HG03108 (cell line): ENCODE measurements around the gene DPYD.
A peak's percentile ranks its signal among the peaks of the same experiment; 100 is the strongest.

Experiments
- ATAC-seq: cut with Tn5 transposase; IDR thresholded peaks from one replicate; pipeline ENCODE4 v1.9.1; 2021; ENCODE audit warnings: moderate library complexity; ENCODE audit not compliant: unreplicated experiment

Gene DPYD

DNA sequence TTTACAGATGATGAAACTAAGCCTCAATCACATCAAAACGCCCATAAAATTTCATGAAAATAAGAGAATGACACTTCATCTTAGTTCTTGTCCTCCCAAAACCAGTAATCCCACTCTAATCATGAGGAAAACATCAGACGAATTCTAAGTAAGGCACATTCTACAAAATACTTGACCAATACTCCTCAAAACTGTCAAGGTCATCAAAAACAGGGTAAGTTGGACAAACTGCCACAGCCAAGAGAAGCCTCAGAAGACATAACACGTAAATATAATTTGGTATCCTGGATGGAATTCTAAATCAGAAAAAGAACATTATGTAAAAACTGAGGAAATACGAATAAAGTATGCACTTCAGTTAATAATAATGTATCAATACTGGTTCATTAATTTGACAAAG is 128.2 kb downstream of the DPYD start:
- no peak for ATAC-seq

DNA sequence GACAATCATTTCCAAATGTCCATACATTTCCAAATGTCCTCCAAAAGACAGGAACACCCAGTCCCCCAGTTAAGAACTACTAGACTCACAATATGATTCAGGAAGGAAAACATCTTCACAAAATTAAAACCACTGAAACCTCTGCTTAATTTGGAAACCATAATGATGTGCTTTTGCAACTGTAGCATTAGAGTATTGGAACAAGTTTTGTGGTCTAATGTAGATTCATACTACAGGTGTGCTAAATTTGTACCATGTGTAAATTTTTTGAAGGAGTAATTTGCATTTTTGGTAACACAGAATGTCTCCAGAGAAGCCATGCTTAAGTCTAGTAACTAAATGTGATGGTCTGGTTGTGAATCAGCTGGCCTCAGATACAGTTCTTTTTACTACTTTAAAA is 129.6 kb downstream of the DPYD start:
- ATAC-seq, result peak; percentile 77

DNA sequence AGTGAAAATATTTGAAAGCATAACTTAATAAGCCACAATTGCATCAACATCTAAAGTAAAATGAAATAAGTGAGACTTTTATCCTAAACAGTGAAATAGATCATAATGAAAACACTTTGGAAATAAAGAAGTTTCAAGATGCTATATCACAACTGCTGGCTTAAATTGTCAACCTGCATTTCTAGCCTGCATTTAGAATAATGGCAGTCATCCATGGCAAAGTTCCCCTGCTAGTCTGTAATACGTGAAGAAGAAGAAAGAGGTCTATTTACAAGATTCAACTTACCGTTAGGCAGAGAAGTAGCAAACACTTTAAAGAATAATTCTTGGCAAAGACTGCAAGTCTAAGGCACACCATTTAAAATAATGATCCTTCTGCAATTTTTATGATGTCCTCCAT is 133.6 kb downstream of the DPYD start:
- ATAC-seq, result no peak

DNA sequence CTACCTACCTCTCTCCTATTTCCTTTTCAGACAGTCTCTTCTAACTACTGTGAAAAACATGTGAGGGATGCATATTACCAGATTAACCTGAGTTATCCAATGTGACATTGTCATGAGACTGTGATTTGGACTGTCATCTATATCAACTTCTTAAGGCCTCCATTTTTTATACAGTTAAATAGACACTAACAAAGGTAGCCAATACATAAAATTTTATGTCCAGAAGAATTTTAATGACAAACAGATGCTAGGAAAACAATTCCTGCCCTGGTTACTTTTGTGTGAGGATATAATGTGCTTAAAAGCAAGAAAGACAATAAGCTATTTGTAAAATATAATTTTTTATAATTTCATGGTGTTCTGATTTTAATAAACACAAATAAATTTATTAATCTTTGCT is 136.2 kb downstream of the DPYD start:
- ATAC-seq, result no peak

DNA sequence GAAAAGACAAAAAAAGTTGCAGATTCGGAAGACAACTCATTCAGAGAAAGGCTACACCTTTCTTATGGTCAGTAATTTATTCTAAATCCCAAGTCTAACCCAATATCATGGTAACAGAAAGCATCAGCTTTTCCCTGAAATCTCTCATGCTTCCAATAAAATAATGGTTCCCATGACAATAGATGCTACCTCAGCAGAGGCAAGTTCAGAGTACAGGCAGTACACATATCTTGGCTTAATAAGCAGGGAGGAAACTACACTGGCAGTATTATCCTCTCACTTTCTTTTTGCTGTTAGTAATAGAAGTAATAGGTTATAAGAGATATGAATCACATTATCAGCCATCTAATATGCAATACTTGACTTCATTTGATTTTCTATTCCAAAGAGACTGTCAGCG is 137.1 kb downstream of the DPYD start:
- ATAC-seq, result no peak

DNA sequence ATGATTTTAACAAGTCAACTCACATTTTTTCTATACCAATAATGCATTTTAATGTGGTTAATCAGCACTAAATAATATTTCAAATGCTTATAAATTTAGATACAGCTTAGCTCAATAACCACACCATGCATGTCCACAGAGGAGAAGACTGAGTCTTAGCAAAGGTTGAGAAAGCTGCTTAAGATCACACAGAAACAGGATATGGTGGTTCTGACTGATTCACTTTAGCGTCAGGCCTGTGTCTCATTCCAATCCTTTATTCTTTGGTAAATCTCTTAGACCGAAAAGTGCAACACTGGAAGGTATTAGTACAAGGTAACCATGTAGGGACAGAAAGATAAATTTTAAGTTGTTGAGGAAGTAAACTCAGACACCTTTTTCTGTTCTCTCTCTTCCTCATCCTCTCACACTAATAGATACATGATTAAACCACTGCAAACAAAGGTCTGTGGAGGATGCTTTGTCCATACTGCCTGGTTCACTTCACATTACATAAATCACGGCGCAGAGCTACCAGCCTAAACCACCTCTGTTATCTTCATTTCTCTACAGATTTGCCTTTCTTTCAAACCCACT is 139.0 kb downstream of the DPYD start:
- ATAC-seq, result no peak

DNA sequence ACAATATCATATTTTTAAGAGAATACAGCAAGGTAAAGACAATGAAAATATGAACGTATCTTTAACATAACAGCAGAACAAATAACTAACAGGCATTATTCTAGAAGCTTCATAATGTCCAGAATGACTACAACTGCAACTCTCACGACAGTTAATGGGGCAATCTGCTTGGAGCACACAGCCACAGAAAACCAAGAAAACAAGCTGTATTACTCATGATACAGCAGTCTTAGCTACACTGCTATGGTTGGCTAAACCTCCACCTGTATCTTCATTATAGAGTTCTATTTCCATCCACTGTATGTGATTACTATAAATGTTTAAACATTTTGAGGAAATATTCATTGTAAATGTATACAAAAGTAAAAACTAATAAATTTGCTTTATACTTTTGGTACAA is 139.9 kb downstream of the DPYD start:
- no peak for ATAC-seq

DNA sequence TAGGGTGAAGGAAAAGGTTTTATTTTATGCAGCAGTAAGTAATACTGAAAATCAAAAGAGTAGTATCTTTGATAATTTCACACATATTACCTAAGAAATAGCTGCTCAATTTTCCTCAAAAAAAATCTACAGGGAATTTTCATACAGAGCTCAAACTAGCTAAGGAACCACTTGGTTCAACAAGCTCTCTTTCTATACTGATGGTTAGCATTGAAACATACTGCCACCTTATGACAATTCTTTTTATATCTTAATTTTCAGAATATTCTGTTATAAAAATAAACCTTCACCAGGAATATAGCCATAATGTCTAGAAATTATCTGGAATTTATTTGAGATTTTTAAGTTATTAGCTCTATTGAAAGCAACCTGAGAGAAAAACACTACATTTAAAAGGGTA is 142.1 kb downstream of the DPYD start:
- ATAC-seq, result no peak

DNA sequence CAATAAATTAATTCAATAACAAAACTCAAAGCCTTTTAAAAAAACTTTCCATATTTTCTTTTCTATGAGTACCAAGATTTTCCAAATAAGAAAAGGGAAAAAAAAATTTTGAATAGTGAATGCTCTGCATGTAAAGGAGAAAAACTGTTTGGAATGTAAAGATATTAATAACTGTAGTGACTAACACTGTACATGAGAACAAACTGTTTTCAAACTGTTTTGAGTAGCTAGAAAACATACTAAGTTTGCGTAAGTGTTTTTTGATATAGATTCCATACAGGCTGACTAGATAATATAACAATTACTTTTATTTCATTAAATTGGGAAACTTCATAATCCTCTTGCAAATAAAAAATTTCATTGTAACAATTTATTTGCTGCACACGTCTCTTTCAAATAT is 150.5 kb downstream of the DPYD start:
- ATAC-seq, result no peak

DNA sequence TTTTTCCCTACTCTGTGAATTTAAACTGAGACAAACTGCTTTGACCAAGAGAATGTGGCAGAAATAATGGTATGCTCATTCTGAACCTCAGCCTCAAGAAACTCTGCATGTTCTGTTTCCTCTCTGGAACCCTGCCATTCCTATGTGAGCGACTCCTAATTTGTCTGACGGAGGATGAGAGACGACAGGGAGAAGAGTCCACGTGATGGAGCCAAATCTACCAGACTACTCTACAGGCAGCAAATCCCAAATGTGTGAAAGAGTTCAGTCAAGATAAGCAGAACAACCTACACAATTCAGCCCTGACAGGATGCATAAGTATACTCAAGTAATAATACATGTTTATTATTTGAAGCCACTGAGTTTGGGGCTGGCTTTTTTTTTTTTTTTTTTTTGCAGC is 153.5 kb downstream of the DPYD start:
- no peak for ATAC-seq

DNA sequence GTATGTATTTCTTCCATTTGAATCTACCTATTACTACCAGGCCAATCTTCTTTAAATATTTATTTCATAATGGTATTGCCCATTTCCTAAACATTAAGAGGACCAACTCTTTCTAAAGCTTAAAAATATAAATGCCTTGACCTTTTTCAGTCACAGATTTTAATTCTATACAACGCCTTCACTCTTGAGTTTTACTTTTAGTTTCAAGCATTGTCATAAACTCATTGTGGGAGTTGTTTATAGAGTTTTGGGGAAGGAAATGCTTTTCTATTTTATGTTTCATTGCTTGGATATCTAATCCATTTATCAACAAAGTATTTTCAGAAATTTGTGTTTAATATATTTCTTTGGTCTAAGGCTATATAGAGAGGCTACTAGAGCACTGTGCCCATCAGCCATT is 155.8 kb downstream of the DPYD start:
- ATAC-seq, result no peak

DNA sequence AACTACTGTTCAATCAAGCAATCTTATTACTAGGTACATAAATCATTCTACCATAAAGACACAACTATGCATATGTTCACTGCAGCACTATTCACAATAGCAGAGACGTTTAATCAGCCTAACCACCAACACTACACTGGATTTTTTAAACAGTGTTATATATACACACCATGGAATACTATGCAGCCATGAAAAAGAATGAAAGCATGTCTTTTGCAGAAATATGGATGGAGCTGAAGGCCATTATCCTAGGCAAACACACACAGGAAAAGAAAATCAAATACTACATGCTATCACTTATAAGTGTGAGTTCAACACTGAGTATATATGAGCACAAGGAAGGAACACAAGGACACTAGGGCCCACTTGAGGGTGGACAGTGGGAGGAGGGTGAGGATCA is 159.2 kb downstream of the DPYD start:
- ATAC-seq, result no peak

DNA sequence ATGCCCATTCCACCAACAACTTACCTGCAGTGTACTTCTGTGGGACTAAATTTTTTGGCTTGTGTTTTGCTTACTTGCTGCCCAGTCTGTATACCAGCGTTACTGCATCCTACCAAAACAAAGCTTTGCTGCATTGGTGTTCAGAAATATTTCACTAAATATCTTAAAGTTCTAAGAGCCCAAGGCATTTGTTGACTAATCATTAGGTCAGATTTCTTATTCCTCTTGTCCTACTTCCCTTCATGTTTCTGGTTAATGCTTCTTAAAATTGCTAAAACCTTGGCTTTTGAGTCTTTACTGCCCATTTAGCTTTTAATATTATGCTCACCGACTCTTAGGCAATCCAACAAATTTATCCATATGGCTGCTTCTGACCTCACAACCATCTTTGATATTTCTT is 161.8 kb downstream of the DPYD start:
- no peak for ATAC-seq

DNA sequence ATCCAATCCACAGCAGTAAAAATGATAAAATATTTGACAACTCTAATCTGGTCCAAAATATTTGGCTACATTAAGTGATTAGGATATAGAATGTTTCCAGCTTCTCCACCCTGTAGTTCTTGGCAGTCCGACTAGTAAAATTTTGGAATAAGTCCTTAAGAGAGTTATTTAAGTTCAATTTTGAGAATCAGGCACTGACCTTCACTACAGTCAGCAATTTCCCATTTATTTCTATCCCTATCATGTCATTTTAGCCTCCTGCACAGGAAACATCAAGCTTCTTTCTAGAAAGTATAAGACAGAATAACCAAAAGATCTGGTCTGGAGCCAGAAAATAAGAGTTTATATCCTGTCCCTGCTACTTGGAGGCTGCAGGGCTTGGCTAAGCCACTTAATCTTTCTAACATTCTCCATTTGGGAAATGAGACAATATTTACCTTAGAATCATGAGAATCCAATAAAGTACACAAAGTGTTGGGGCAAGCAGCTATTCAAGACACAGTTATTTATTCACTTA is 162.2 kb downstream of the DPYD start:
- no peak for ATAC-seq

DNA sequence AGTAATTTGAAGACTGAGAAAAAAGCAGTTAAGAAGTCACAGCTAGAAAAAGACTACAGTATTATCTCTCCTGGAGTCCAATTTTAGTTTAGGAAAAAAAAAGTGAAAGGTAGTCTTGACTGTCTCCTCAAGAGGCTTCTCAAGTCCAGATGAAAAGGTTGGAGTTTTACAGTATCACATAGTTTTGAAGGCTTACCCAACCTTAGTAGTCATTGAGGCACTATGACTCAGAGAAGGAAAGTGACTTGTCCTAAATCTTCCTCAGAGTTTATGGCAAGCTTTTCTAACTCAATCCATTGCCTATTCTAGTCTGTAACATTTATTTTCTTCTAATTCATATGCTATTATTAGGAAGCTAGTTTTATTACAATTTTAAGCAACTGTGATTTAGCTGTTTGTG is 174.9 kb downstream of the DPYD start:
- no peak for ATAC-seq

DNA sequence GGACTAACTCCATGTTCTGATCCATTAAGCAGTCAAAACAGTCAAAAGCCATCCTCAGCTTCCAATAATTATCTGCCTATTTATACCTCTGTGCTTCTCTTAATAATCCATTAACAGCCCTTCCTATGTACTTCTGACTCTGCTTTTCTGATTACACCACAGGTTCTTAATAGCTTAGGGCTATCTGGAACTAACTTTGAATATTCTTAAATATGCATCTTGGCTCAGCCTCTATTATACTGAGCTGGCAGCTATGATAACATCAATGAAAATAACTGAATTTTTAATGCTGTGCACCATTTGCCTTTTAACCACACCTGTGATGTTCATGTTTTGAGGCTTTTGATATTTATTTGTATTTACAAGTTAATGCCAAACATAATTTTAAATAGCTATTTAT is 175.9 kb downstream of the DPYD start:
- ATAC-seq, result no peak

DNA sequence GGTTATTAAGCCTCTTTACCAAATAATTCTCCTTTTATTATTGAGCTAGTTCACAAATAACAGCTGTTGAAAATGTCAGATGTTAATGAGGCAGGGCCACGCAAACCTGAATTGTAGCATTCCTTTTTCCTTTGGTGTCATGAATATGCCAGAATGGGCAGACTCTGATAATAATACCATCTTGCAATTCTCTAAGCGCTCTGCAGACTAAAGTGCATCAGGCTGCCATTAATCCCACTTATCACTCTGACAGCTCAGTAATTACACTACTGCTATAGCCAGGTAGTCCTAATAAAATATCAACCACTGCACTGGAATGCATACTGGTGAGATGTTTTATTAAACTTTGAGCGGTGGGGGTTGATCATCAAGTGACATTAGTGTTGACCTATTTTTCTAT is 177.7 kb downstream of the DPYD start:
- ATAC-seq, result no peak

DNA sequence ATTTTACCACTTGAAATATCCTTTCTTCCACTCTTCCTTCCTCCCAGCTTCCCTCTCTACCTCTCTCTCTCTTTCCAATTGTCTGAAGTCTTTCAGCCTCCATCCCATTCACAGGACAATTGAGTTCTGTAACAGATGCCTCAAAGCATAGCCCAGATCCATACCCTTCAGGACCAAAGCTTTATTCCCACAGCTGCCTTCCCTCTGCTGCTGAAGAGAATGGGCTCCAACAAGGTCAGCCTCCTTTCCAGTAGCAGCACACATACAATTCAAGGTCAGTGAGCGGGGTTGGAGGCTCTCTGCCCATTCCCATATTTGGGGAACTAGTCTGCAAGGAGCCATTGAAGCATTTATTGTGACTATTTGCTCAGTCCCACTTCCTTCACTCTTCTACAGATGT is 179.9 kb downstream of the DPYD start:
- no peak for ATAC-seq

DNA sequence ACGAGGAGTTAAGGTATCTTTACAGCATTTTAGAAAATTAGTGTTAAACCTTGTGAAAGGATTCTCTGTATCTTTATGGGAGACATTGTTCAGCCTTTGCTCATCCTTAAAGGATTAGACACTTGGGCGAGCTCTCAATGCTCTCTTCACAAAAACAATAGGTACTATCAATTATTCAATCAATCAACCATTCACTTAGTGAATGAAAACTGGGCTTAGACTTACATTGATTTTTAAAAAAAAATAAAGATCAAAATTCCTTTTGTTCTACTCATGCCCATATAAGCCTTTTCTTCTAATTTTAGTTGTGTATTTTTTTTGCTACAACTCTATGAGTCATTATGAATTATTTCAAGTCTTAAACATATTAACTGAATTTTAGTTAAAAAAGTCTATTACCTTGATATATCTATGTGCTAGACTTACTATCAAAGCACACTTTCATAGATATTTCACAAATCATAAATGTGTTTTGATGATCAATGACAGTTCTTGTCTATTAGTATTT is 181.2 kb downstream of the DPYD start:
- ATAC-seq, result no peak

DNA sequence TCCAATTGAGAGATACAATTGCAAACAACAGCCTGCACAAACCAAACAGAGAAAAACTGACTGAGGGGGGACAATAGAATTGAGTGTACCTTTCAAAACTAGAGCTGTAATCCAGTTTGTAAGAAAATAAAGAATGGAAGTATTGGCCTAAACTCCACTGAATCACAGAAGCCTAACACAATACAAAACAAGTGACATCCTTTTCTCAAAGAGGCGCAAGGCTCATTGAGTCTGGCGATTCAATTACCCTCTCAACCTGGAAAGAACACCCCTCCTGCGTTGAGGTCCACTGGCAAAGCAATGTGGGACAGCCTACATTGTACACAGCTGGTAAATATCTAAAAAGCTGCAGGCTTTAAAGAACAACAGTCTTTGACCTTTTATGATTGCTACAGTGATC is 182.6 kb downstream of the DPYD start:
- no peak for ATAC-seq

DNA sequence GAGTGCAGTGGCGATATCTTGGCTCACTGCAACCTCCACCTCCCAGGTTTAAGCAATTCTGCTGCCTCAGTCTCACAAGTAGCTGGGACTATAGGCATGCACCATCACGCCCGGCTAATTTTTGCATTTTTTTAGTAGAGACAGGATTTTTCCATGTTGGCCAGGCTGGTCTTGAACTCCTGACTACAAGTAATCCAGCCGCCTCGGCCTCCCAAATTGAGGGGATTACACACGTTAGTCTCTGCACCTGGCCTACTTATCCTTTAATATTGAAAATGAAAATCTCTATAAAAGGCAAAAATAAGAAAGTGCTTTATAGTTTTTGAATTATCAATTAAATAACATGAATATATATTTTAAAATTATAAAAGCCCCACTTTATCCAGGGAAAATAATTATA is 190.6 kb downstream of the DPYD start:
- ATAC-seq, result no peak

DNA sequence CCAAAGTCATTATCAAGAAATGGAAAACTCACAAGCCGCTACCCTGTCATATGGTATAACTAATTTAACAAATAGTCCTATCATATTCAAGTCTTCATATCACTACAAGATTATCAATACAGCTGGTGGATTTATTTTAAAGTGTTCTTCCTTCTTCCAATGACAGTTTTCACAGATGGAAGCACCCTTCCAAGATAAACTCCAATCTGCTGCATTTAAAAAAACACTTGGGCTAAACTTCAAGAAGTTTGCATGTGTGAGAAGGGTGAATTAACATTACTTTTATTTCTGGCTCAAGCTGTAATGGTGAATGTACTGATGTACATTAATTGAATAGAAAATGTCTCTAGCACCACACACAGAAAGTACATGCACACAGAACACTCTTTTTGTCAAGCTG is 192.4 kb downstream of the DPYD start:
- ATAC-seq, result no peak

DNA sequence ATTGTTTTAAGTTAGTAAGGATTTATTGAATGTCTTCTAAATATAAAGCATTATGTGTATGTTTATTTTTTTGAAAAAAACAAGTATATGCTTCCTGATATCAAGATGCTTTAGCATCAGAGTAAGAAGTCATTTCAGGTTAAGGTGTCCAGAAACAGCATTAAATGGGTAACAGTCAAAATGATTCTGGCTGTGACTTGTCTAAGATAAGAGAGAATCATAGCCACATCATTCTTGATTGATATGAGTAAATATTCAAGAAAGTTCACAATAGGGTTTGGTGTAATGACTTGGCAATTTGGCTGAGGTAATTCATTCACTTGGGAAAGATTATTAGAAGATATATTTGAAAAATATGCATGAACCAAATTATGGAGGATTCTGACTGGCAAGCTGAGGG is 193.8 kb downstream of the DPYD start:
- ATAC-seq, result no peak
